H1 (cell line): ENCODE data around the gene RGL3. TPM values are rescaled to one million over a fixed set of nuclear protein-coding genes. Genes with fewer than 3 reads are reported as not detected.

ENCODE experiments used
- CTCF ChIA-PET: fragments of 300-600 bp; sonication (Branson Sonifier 250); formaldehyde crosslinking; loops from one replicate; lab custom pipeline; 2021; ENCODE audit not compliant: partially characterized antibody; lab: Charles Lee
- POLR2A ChIA-PET: fragments of 300-600 bp; sonication (Branson Sonifier 250); formaldehyde crosslinking; loops from one replicate; lab custom pipeline; 2021; ENCODE audit warnings: inconsistent platforms; ENCODE audit not compliant: partially characterized antibody; lab: Charles Lee
- DNase-seq, 2 experiments: peaks; one replicate each; pipeline versions ENCODE4 v3.0.0 to v3.0.0-alpha.2; 2010 to 2022; ENCODE audit warnings: low spot score in 2 of 2, low read depth in 1 of 2, mixed read lengths in 1 of 2
- FAIRE-seq: peaks from 2 replicates; lab custom pipeline; 2011; peaks lifted over from hg19 to GRCh38; lab: Jason Lieb, UNC
- H2AFZ ChIP-seq: 2 replicates; pipeline ENCODE4 v1.8.1; 2012; ENCODE audit warnings: low read length, inconsistent platforms
- H2AK5ac ChIP-seq: 2 replicates; pipeline ENCODE4 v1.6.1; 2013; ENCODE audit warnings: low read depth, low read length
- H2BK120ac ChIP-seq: replicated peaks from 2 replicates; pipeline ENCODE3; 2013; ENCODE audit warnings: low read depth, low read length, inconsistent platforms
- H2BK12ac ChIP-seq: 2 replicates; pipeline ENCODE4 v1.6.1; 2013; ENCODE audit warnings: low read depth, low read length
- H2BK15ac ChIP-seq: 2 replicates; pipeline ENCODE4 v1.6.1; 2013; ENCODE audit warnings: low read length
- H2BK20ac ChIP-seq: 2 replicates; pipeline ENCODE4 v1.6.1; 2013; ENCODE audit warnings: low read length
- H2BK5ac ChIP-seq: 2 replicates; pipeline ENCODE4 v1.6.1; 2013; ENCODE audit warnings: low read depth, low read length
- H3K14ac ChIP-seq: 2 replicates; pipeline ENCODE4 v1.6.1; 2013; ENCODE audit warnings: inconsistent platforms; ENCODE audit not compliant: insufficient read length
- H3K18ac ChIP-seq: 2 replicates; pipeline ENCODE4 v1.6.1; 2013; ENCODE audit warnings: low read length; ENCODE audit errors: extremely low read depth
- H3K23ac ChIP-seq: 2 replicates; pipeline ENCODE4 v1.6.1; 2013; ENCODE audit warnings: inconsistent platforms; ENCODE audit not compliant: insufficient read length
- H3K23me2 ChIP-seq: 2 replicates; pipeline ENCODE4 v1.6.1; 2013; ENCODE audit warnings: low read depth, low read length
- H3K27ac ChIP-seq: 2 replicates; pipeline ENCODE4 v1.6.1; 2011; ENCODE audit warnings: low read depth, low read length, inconsistent platforms
- H3K27me3 ChIP-seq, 4 experiments: replicated peaks in 1 of 4; 1 replicate in 1 of 4; 2 replicates in 3 of 4; pipeline versions ENCODE4 v1.6.1 to v1.8.1; 2011 to 2013; ENCODE audit warnings: low read length in 3 of 4, mild to moderate bottlenecking in 3 of 4, inconsistent platforms in 2 of 4, mixed read lengths in 2 of 4, moderate library complexity in 1 of 4; ENCODE audit not compliant: control insufficient read depth in 3 of 4, insufficient read depth in 3 of 4; ENCODE audit errors: extremely low read depth in 1 of 4
- H3K36me3 ChIP-seq, 4 experiments: 2 replicates each; pipeline versions ENCODE4 v1.6.1 to v1.8.1; 2011 to 2013; ENCODE audit warnings: mild to moderate bottlenecking in 4 of 4, low read length in 3 of 4, moderate library complexity in 2 of 4, control low read depth in 1 of 4, inconsistent platforms in 1 of 4; ENCODE audit not compliant: insufficient read depth in 4 of 4, control insufficient read depth in 2 of 4
- H3K4ac ChIP-seq: replicated peaks from 2 replicates; pipeline ENCODE3; 2013; ENCODE audit warnings: low read length, low read depth, mixed read lengths, inconsistent platforms; ENCODE audit not compliant: insufficient read length
- H3K4me1 ChIP-seq, 4 experiments: replicated peaks in 1 of 4; 1 replicate in 1 of 4; 2 replicates in 3 of 4; pipeline versions ENCODE4 v1.6.1 to v1.8.1; 2011 to 2013; ENCODE audit warnings: low read length in 3 of 4, inconsistent platforms in 2 of 4, mixed read lengths in 1 of 4; ENCODE audit not compliant: insufficient read depth in 4 of 4, control insufficient read depth in 3 of 4
- H3K4me2 ChIP-seq, 2 experiments: 2 replicates each; pipeline versions ENCODE4 v1.6.1 to v1.8.1; 2011 to 2013; ENCODE audit warnings: low read depth in 2 of 2, low read length in 2 of 2, control low read depth in 1 of 2, inconsistent platforms in 1 of 2, mild to moderate bottlenecking in 1 of 2; ENCODE audit not compliant: insufficient read depth in 1 of 2
- H3K4me3 ChIP-seq, 4 experiments: fragments of 200-600, 300-600 bp in 1 of 4; sonication (generic), shearing (Covaris generic), sonication (Bioruptor Twin) in 1 of 4; 2 replicates each; pipeline versions ENCODE4 v1.5.1 to v1.8.1; 2011 to 2016; ENCODE audit warnings: low read length in 4 of 4, low read depth in 3 of 4, control low read depth in 2 of 4, inconsistent platforms in 2 of 4, mild to moderate bottlenecking in 2 of 4, mixed read lengths in 1 of 4, moderate library complexity in 1 of 4; ENCODE audit not compliant: insufficient read depth in 2 of 4; ENCODE audit errors: extremely low read depth in 1 of 4
- H3K56ac ChIP-seq: replicated peaks from 2 replicates; pipeline ENCODE3; 2013; ENCODE audit warnings: low read depth, mild to moderate bottlenecking, mixed read lengths, low read length, inconsistent platforms; ENCODE audit not compliant: insufficient read length
- H3K79me1 ChIP-seq: 2 replicates; pipeline ENCODE4 v1.6.1; 2013; ENCODE audit warnings: low read depth, low read length, control low read depth
- H3K79me2 ChIP-seq, 2 experiments: 2 replicates each; pipeline versions ENCODE4 v1.6.1 to v1.8.1; 2012 to 2013; ENCODE audit warnings: low read length in 2 of 2, mild to moderate bottlenecking in 2 of 2, inconsistent platforms in 1 of 2; ENCODE audit not compliant: insufficient read depth in 2 of 2, control insufficient read depth in 1 of 2
- H3K9ac ChIP-seq, 4 experiments: replicated peaks in 1 of 4; 1 replicate in 1 of 4; 2 replicates in 3 of 4; pipeline versions ENCODE4 v1.6.1 to v1.8.1; 2011 to 2013; ENCODE audit warnings: low read depth in 3 of 4, low read length in 3 of 4, control low read depth in 2 of 4, mild to moderate bottlenecking in 2 of 4, moderate library complexity in 2 of 4, inconsistent platforms in 1 of 4; ENCODE audit errors: extremely low read depth in 1 of 4
- H3K9me3 ChIP-seq, 2 experiments: 2 replicates each; pipeline versions ENCODE4 v1.6.1 to v1.8.1; 2012 to 2013; ENCODE audit warnings: mild to moderate bottlenecking in 2 of 2, moderate library complexity in 2 of 2, control low read depth in 1 of 2, inconsistent platforms in 1 of 2, low read depth in 1 of 2, low read length in 1 of 2, mixed read lengths in 1 of 2; ENCODE audit not compliant: insufficient read depth in 2 of 2
- H4K20me1 ChIP-seq, 2 experiments: replicated peaks in 1 of 2; 2 replicates each; pipeline versions ENCODE3 to v1.8.1; 2011 to 2013; ENCODE audit warnings: inconsistent platforms in 2 of 2, low read length in 2 of 2, mild to moderate bottlenecking in 1 of 2; ENCODE audit not compliant: insufficient read depth in 2 of 2, control insufficient read depth in 1 of 2
- H4K5ac ChIP-seq: 2 replicates; pipeline ENCODE4 v1.6.1; 2013; ENCODE audit warnings: low read length, low read depth, mixed read lengths, inconsistent platforms; ENCODE audit not compliant: insufficient read length
- H4K8ac ChIP-seq: 2 replicates; pipeline ENCODE4 v1.8.0; 2013; ENCODE audit warnings: mild to moderate bottlenecking, moderate library complexity, low read length, inconsistent platforms; ENCODE audit not compliant: insufficient read depth; ENCODE audit errors: extremely low read depth
- H4K91ac ChIP-seq: replicated peaks from 2 replicates; pipeline ENCODE3; 2013; ENCODE audit warnings: low read length, mixed read lengths, inconsistent platforms; ENCODE audit not compliant: insufficient read length
- KDM1A ChIP-seq: fragments of 200-600, 300-600 bp; sonication (generic); IDR thresholded peaks from 2 replicates; pipeline ENCODE4 v1.7.1; 2016; ENCODE audit warnings: mild to moderate bottlenecking, low read length, borderline replicate concordance
- MAFK ChIP-seq: IDR thresholded peaks from 2 replicates; pipeline ENCODE4 v1.6.1; 2012; ENCODE audit warnings: low read depth, mild to moderate bottlenecking, improper control_type of control experiment, low read length
- SUZ12 ChIP-seq: fragments of 200-600 bp; sonication (generic); IDR thresholded peaks from 2 replicates; pipeline ENCODE4 v1.6.1; 2012; ENCODE audit warnings: mild to moderate bottlenecking, inconsistent platforms, low read length, moderate library complexity, mixed read lengths
- TCF12 ChIP-seq: IDR thresholded peaks from 2 replicates; pipeline ENCODE4 v1.6.1; 2011; ENCODE audit warnings: low read depth, mild to moderate bottlenecking, low read length
- WGBS, 2 experiments: shearing (Covaris generic) in 1 of 2; methylation state at CpG; one replicate each; pipeline versions ENCODE4 v1.1.6 to v1.1.7; 2013 to 2015; ENCODE audit warnings: low lambda C conversion rate in 2 of 2, mixed read lengths in 2 of 2, inconsistent platforms in 1 of 2, low coverage in 1 of 2, missing lambda C conversion rate in 1 of 2; ENCODE audit not compliant: insufficient replicate concordance in 2 of 2, insufficient coverage in 1 of 2, insufficient read length in 1 of 2; ENCODE audit errors: extremely low coverage in 1 of 2, missing lambda C conversion rate in 1 of 2; 5-methylcytosine and 5-hydroxymethylcytosine counted together
- polyA plus RNA-seq, 7 experiments: library from polyadenylated mRNA; depleted of rRNA in 3 of 7; stranded (reverse) in 5 of 7; unstranded in 2 of 7; fragments of >200 nt in 5 of 7; fragments of 200-250 nt in 2 of 7; gene quantifications; 1 replicate in 5 of 7; 2 replicates in 1 of 7; 4 replicates in 1 of 7; pipeline versions ENCODE4 v1.2.1 to v1.2.3, GENCODE V29; 2011 to 2013; ENCODE audit warnings: missing spikeins in 2 of 7, mixed read lengths in 2 of 7
- total RNA-seq: library from RNA; stranded (reverse); fragmentation: NEBNext Ultra II Directional; extraction: Animal tissue kit (Norgen Biotek cat#: 25700); gene quantifications from 2 replicates; pipeline ENCODE4 v1.2.1, GENCODE V29; 2021

RGL3 gene
- total and polyA plus RNA-seq, 2 of the 8 experiments (the other 6 are each of a cell fraction or from before 2014, with no cell fraction given): 36.9 to 40.9 TPM

- ChIA-PET CTCF (interaction anchor here (0.6 to 2.6 kb wide), 3 partner anchors 16 to 1290 kb away, joined by 3 to 26 read pairs (median 4); partner anchors contain the start of gene SWSAP1), POLR2A (interaction anchor here (0.8 to 3.1 kb wide), 4 partner anchors 11 to 22 kb away, joined by 3 to 34 read pairs (median 6); partner anchors contain the start of gene SWSAP1)
- Histone ChIP-seq H3K4ac (no peak overlapping the region), H3K14ac (no peak overlapping the region), H4K91ac (no peak overlapping the region), H3K27ac (no peak overlapping the region), H3K4me1 (peaks cover 3 to 17% (median 11%) of the 10 kb centered on the region in 4 experiments), H2BK20ac (no peak overlapping the region), H2AK5ac (no peak overlapping the region), H3K4me2 (no peak overlapping the region), H3K4me3 (no peak overlapping the region), H4K8ac (no peak overlapping the region), H2BK15ac (no peak overlapping the region), H3K9me3 (no peaks in the 10 kb centered on the region), H4K5ac (no peak overlapping the region), H2BK120ac (no peak overlapping the region), H3K79me1 (peaks cover 3% of the 10 kb centered on the region; the same call in 1 of the 2 replicates), H3K36me3 (no peaks in the 10 kb centered on the region), H3K18ac (no peak overlapping the region), H3K9ac (no peak overlapping the region), H3K23ac (no peak overlapping the region), H3K79me2 (no peaks in the 10 kb centered on the region), H4K20me1 (peaks cover 0 to 5% of the 10 kb centered on the region in 2 experiments), H2AFZ (no peak overlapping the region), H2BK5ac (no peak overlapping the region), H3K27me3 (peaks cover 0 to 17% (median 12%) of the 10 kb centered on the region in 4 experiments; a peak in 3 of 7 replicates), H3K23me2 (peaks cover 18% of the 10 kb centered on the region; the same call in 1 of the 2 replicates), H2BK12ac (no peak overlapping the region), H3K56ac (no peak overlapping the region)
- FAIRE-seq: no peak
- no peak for DNase-seq
- 93% methylated on average over 11 of the region's 11 CpGs; no CpG with 5 or more reads in 1 of the 2 experiments for WGBS, 2 experiments
- TF ChIP-seq SUZ12: no peak
- no peak for TF ChIP-seq KDM1A
- no peak for TF ChIP-seq TCF12
- TF ChIP-seq MAFK: no peak
Observed at GRCh38 chr19:11359421-11359820, 59.7 kb downstream of the RGL3 start.
